HG02588 (cell line): ENCODE results near the gene KANSL1.
"Not testable (repeated sequence)": the region's sequence is repeated elsewhere in the genome, so short reads cannot be mapped to it uniquely, and the experiment has no call there.

Experiments used
- ATAC-seq: cut with Tn5 transposase; IDR thresholded peaks from one replicate; pipeline ENCODE4 v1.9.1; 2021; ENCODE audit warnings: mild to moderate bottlenecking, moderate library complexity; ENCODE audit not compliant: unreplicated experiment

Gene KANSL1

GRCh38 chr17:46087871-46088270 lies 105.4 kb downstream of the KANSL1 start:
- not testable (repeated sequence) for ATAC-seq

DNA sequence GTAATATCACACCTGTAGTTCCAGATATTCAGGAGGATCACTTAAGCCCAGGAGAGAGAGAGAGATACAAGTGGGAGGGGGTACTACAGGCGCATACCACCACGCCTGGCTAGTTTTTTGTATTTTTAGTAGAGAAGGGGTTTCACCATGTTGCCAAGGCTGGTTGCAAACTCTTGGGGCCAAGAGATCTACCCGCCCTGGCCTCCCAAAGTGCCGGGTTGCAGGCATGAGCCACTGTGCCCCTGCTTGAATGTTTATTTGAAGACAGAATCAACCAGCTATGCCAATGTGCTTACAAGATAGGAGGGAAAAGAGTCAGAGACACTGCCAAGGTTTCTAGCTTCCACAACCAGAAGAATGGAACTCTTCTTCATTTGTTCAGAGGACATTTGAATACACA lies 106.4 kb downstream of the KANSL1 start:
- ATAC-seq, result no peak

DNA sequence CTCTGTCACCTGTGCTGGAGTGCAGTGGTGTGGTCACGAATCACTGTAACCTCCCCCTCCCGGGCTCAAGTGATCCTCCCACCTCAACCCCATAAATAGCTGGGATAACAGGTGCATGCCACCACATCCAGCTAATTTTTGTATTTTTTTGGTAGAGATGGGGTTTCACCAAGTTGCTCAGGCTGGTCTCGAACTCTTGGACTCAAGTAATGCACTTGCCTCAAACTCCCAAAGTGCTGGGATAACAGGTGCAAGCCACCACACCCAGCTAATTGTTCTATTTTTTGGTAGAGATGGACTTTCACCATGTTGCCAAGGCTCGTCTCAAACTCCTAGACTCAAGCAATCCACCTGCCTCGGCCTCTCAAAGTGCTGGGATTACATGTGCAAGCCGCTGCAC lies 107.7 kb downstream of the KANSL1 start:
- ATAC-seq, result no peak

- ATAC-seq, result no peak
These were observed 111.0 kb downstream of the KANSL1 start for GRCh38 chr17:46082257-46082656.

DNA sequence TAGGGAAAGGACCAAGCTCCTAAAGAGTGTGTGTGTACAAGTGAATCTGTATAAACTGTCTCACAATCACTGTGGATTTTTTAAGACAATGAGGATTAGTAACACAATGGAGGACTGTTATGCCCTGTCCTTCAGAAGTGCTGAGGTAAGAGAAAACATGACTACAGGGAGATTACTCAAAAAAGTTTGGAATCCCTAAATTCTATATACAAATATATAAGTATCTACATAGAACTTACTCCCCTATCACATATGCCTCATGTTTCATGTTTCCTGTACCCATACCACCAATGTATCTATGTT lies 112.3 kb downstream of the KANSL1 start:
- no peak for ATAC-seq

DNA sequence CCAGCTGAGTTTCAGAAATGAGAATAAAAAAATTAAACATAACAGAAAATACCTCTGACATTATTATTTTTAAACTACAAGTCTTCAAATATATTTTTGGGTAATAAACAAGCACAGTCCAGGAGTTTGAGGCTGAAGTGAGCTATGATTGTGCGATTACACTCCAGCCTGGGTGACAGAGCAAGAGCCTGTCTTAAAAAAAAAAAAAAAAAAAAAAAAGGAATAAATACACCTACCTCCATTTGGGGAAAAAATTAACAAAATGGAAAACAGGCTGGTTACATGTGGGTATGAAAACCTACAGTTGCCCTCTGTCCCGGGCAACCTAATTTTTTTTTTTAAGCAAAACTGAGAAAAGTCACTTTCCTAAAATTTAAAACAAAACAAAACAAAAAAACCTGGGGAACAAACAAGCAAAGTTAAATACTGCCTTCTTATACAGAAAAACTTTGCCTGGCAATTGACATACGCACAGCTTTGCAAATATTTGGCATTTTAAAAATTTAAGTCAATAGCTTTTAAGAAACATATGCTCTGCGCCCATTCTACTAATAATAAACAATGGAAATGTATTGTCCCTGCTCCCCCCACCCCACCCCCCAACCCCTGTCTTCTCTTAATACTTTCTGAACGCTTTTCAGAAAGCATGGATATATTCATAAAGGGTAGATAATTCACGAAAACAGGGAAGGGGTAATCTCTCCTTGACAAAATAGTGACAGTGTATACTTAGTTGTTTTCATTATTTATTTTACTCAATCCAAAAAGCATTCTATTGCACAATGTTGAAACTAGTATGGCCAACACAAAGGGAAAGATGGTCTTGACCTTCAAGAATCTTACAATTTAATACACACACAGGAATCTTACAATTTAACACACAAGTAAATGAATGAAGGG lies 112.9 kb downstream of the KANSL1 start:
- ATAC-seq, result no peak

GRCh38 chr17:46078675-46079074 lies 114.6 kb downstream of the KANSL1 start:
- no peak for ATAC-seq

- no peak for ATAC-seq
These were observed 118.7 kb downstream of the KANSL1 start for GRCh38 chr17:46074540-46074939.

DNA sequence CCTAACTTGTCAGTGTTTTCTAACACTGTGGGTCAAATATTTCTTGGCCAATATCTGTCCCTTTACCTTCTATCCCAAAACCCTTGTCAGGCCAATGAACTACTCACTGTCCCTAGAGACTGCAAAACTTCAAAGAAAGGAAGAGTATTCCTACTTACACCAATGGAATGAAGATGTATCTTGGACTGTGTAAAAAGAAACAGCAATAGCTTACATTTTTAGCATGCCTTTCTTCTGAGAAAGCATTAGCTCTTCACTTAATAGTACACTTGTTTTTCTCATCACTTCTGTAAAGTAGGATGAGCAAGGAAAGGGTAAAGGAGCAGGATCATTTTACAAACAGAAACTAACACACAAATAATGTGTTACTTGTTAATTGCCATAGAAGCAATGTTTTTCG lies 120.2 kb downstream of the KANSL1 start:
- no peak for ATAC-seq

GRCh38 chr17:46071796-46072195 lies 121.4 kb downstream of the KANSL1 start:
- ATAC-seq, result no peak

DNA sequence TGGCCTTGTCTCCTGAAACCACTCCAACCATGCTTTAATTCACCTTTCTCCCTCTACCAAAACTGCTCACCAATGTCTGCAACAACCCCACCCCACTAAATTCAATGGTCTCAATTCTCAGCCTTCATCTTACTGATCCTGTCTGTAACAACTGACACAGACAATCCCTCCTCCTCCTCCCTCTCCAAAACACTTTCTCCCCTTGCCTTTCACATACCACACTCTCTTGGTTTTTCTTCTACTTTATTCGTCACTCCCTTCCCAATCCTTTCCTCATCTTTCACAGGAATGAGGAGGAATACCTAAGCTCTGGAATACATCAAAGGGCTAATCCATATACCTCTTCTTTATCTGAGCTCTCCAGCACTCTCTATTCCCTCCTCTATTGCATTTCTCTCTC lies 128.8 kb downstream of the KANSL1 start:
- ATAC-seq, result no peak

DNA sequence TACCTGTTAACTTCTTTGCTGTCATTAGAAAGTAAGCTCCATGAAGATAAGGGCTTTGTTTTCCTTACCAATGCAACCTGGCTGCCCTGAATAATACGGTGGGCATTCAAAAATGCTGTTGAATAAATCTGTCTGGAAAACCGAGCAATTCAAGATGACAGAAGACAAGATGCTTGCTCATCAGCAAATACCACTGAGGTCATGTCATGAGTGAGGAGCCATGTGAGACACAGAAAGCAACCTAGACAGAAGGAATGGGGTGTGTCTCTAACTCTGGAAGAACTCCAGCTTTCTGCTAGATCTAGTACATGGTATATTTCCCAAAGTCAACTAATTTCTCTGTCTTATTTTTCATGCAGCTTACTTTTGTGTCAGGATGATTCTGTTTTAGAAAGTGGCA lies 130.0 kb downstream of the KANSL1 start:
- ATAC-seq, result no peak

DNA sequence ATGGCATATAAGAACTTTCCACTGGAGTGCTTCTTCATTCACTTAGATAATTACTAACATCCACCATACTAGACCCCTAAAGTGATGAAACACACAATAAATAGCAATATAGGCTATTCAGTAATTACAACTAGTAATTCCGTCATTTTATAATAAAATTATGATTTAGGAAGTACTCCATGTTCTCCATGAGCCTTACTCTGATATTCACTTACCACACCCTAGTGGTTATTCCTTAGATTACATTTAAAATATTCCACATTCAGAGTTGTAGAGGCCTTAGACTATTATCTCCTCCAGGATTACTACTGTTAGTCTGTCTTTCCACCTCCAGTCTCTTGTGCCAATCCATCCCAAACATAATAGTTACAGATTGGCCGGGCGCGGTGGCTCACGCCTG lies 131.8 kb downstream of the KANSL1 start:
- ATAC-seq, result no peak

DNA sequence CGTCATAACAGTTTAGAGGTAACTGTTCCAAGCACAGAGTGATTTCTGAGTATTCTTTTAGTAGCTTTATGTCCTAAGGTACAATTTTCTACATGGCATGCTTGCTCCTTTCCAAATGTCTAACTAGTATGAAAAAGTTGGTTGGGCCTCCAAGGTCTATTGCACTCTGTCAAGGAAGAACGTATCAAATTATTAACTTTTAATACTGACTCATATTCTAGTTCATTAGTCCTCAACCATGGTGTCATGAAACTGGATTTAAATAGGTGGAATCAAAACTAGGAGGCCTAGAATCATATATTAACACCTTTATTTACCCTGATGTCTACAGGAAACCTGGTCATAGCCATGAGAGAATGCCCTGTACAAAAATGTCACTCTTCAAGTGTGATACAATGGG lies 132.8 kb downstream of the KANSL1 start:
- no peak for ATAC-seq

GRCh38 chr17:46059486-46059885 lies 133.7 kb downstream of the KANSL1 start:
- no peak for ATAC-seq

DNA sequence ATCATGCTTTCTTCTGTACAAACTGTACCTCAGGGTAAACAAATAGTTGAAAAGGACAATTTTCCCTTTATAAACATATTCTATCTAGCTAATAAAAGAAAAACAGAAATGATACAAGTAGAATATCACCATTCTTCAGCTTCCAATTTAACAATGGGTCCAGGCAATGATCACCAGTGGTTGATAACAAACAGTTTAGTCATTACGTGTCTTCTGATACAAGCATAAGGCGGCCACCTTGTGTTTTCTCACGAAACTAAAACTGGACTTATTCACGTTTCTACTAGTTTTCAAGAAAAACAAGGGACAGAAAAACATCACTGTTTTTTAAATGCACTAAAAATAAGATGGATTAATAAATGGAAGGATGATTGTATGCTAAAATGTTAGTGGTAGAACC lies 135.9 kb downstream of the KANSL1 start:
- no peak for ATAC-seq

- ATAC-seq, result no peak
These were observed 136.4 kb downstream of the KANSL1 start for GRCh38 chr17:46056800-46057304.

DNA sequence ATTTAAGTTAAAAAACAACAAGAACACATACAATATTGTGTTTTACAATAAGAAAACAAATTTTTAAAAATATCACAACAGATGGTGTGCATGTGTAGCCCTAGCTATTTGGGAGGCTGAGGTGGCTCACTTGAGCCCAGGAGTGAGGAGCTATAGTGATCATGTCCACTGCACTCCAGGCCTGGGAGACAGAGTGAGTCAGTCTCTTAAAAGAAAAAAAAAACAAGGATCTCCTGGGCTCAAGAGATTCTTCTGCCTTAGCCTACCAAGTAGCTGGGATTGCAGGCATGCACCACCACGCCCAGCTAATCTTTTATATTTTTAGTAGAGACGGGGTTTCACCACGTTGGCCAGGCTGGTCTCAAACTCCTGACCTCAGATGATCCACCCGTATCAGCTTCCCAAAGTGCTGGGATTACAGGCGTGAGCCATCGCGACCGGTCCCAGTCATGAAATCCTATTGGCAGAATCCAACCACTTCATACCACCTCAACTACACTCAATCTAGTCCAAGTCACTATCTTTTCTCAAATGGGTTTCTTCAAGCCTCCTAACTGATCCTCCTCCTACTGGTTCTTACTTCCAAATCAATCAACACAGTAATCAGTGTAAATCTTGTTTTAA lies 139.2 kb downstream of the KANSL1 start:
- no peak for ATAC-seq

DNA sequence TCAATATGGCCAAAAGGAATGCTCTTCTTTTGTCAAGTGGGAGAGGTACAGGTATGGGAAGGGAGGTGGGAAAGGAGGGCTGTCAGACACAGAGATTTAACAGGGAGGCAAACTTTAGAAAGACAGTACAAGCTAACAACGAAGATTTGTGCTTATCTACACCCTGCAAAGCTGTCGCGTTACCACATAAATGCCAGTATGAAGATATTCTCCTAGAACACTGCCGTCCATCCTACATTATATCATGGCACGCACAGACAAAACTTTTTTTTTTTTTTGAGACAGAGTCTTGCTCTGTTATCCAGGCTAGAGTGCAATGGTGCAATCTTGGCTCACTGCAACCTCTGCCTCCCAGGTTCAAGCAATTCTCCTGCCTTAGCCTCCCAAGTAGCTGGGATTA lies 143.6 kb downstream of the KANSL1 start:
- no peak for ATAC-seq

- no peak for ATAC-seq
These were observed 145.4 kb downstream of the KANSL1 start for GRCh38 chr17:46047856-46048255.

- no peak for ATAC-seq
These were observed 145.8 kb downstream of the KANSL1 start for GRCh38 chr17:46047398-46047797.

GRCh38 chr17:46046957-46047356 lies 146.3 kb downstream of the KANSL1 start:
- no peak for ATAC-seq
